ENCODE data around the gene FOXO1. TPM values are rescaled to one million over a fixed set of nuclear protein-coding genes. Genes with fewer than 3 reads are reported as not detected.

The FOXO1 gene
- total and polyA plus RNA-seq, 5 donors: 7.1 to 33.6 (median 21.4) TPM

DNA sequence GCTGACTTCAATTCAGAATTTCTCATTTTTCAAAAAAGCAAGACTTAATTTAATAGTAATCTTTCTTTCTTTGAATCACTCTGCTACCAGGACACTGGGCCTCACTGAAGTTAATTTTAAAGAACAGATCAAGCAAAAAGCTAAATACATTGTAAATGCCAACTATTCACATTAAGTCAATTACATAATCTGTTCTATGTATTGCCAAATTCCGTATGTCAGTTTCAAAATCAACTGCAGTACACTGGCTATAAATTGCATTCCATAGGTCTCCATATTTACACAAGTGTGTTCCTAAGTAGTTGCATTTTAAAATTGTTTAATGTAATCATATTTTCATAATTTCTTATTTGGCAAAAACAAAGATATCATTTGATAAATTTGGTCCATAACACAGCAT is 10.1 kb downstream of the FOXO1 start:
- no peak for DNase-seq
- no peak for ATAC-seq
- no peak overlapping the region for H3K27ac ChIP-seq (ENCODE audit: low read length)
- H3K27me3 ChIP-seq (ENCODE audit: control insufficient read depth, insufficient read depth): no peaks in the 10 kb centered on the region
- 56% methylated on average over 1 of the region's 1 CpG for WGBS
- H3K9me3 ChIP-seq (ENCODE audit: control insufficient read depth, low read length): no peaks in the 10 kb centered on the region
- intact Hi-C loops (cut with DNase I): no loop called here
- peaks cover 15% of the 10 kb centered on the region for H3K4me1 ChIP-seq (ENCODE audit: control insufficient read depth, insufficient read depth, low read length)
- H3K4me3 ChIP-seq (ENCODE audit: low read length): no peak overlapping the region

- DNase-seq (no peak), ATAC-seq (peak in 1 of 2 donors; percentile 29)
- no peak overlapping the region for H3K4me3 ChIP-seq (ENCODE audit: low read length)
- WGBS: 46% methylated on average over 3 of the region's 3 CpGs
- intact Hi-C loops (cut with DNase I): no loop called here
- H3K27me3 ChIP-seq (ENCODE audit: control insufficient read depth, insufficient read depth): no peaks in the 10 kb centered on the region
- H3K4me1 ChIP-seq (ENCODE audit: control insufficient read depth, insufficient read depth, low read length): peaks cover 17% of the 10 kb centered on the region
- H3K9me3 ChIP-seq (ENCODE audit: control insufficient read depth, low read length): no peaks in the 10 kb centered on the region
- H3K27ac ChIP-seq (ENCODE audit: low read length): no peak overlapping the region
Observed at GRCh38 chr13:40653527-40654318, 12.7 kb downstream of the FOXO1 start.

DNA sequence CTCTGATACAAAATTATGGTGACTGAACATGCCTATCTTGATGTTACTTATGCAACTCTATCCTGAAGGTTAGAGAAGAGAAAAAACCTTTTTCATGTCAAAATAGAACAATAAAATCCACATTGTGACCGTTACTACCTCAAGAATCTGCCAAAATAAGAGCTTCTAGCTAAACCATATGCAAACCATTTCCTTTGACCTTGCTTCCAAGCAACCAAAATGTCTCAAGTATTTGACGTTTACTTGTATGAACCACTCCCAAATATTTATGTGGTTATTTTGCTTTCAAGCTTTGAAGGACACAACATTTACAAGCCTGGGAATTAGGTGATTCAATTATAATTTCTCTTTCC is 13.9 kb downstream of the FOXO1 start:
- no peaks in the 10 kb centered on the region for H3K9me3 ChIP-seq (ENCODE audit: control insufficient read depth, low read length)
- H3K4me1 ChIP-seq (ENCODE audit: control insufficient read depth, insufficient read depth, low read length): peaks cover 18% of the 10 kb centered on the region
- no peak for ATAC-seq
- DNase-seq: no peak
- no peaks in the 10 kb centered on the region for H3K27me3 ChIP-seq (ENCODE audit: control insufficient read depth, insufficient read depth)
- WGBS: 62% methylated on average over 2 of the region's 2 CpGs
- no peak overlapping the region for H3K27ac ChIP-seq (ENCODE audit: low read length)
- intact Hi-C loops (cut with DNase I): no loop called here
- H3K4me3 ChIP-seq (ENCODE audit: low read length): no peak overlapping the region

DNA sequence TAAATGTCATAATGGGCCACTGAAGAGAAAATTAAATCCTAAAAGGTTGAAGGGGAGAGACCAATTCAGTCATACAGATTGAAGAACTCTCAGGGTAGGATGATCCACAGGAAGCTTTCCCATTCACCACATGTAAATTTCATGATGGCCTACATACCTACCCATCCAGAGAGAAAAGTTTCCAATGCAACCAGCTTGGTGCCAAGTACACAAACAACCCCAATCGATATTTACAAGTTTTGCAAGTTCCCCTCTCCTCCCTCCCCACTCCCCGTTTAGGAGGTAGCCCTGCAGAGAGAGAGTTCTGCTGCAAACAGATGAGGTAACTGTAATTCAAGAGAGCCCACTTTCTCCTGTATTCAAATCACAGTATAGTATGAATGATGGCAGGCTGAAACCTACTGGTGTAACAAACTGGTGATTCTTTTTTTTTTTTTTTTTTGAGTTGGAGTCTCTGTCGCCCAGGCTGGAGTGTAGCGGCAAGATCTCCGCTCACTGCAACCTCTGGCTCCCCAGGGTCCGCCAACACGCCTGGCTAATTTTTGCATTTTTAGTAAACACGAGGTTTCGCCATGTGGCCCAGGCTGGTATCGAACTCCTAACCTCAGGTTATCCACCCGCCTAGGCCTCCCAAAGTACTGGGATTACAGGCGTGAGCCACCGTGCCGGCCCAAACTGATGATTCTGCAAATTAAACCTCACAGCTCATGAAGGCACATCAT is 14.4 kb downstream of the FOXO1 start:
- intact Hi-C loops (cut with DNase I): no loop called here
- Histone ChIP-seq H3K4me3 (ENCODE audit: low read length) (no peak overlapping the region), H3K9me3 (ENCODE audit: control insufficient read depth, low read length) (no peaks in the 10 kb centered on the region), H3K4me1 (ENCODE audit: control insufficient read depth, insufficient read depth, low read length) (peaks cover 17% of the 10 kb centered on the region), H3K27ac (ENCODE audit: low read length) (no peak overlapping the region), H3K27me3 (ENCODE audit: control insufficient read depth, insufficient read depth) (no peaks in the 10 kb centered on the region)
- 89% methylated on average over 14 of the region's 14 CpGs for WGBS
- ATAC-seq (no peak), DNase-seq (no peak)

DNA sequence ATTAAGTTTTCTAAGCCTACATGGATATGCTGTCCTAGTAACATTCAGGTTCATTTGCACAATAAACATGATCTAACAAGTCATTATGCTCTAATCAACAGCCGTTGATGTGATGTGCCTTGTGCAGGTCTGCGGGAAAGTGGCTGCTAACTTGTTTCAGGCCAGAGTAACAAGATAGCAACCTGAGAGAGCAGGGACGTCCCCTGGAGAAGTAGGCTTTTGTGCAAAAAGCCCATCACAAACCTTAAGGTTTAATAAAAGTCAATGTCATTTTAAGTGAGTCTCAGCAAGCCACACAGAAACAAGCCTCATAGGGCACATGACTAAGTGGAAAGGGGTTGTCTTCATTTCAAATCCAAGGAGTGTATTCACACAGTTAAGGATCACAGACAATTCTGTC is 17.6 kb downstream of the FOXO1 start:
- H3K4me3 ChIP-seq (ENCODE audit: low read length): no peak overlapping the region
- peaks cover 23% of the 10 kb centered on the region for H3K4me1 ChIP-seq (ENCODE audit: control insufficient read depth, insufficient read depth, low read length)
- peak overlapping the region; percentile 7 for H3K27ac ChIP-seq (ENCODE audit: low read length)
- no peak for DNase-seq
- no peak for ATAC-seq
- H3K9me3 ChIP-seq (ENCODE audit: control insufficient read depth, low read length): no peaks in the 10 kb centered on the region
- intact Hi-C loops (cut with DNase I): loop anchor here in 1 of 4 donors (10.0 kb wide), 1 partner anchor 54 kb away; no protein-coding TSS in a partner anchor
- WGBS: 34% methylated on average over 3 of the region's 3 CpGs
- no peaks in the 10 kb centered on the region for H3K27me3 ChIP-seq (ENCODE audit: control insufficient read depth, insufficient read depth)

- ATAC-seq (peak in 1 of 2 donors; percentile 17), DNase-seq (no peak)
- 44% methylated on average over 2 of the region's 2 CpGs for WGBS
- Histone ChIP-seq H3K4me3 (ENCODE audit: low read length) (no peak overlapping the region), H3K4me1 (ENCODE audit: control insufficient read depth, insufficient read depth, low read length) (peaks cover 23% of the 10 kb centered on the region), H3K9me3 (ENCODE audit: control insufficient read depth, low read length) (no peaks in the 10 kb centered on the region), H3K27ac (ENCODE audit: low read length) (no peak overlapping the region), H3K27me3 (ENCODE audit: control insufficient read depth, insufficient read depth) (no peaks in the 10 kb centered on the region)
- intact Hi-C loops (cut with DNase I): loop anchor here in 1 of 4 donors (10.0 kb wide), 1 partner anchor 53 kb away; no protein-coding TSS in a partner anchor
Observed at GRCh38 chr13:40648040-40648439, 18.4 kb downstream of the FOXO1 start.

- no peak overlapping the region for H3K27ac ChIP-seq (ENCODE audit: low read length)
- peaks cover 24% of the 10 kb centered on the region for H3K4me1 ChIP-seq (ENCODE audit: control insufficient read depth, insufficient read depth, low read length)
- no peak for ATAC-seq
- no peaks in the 10 kb centered on the region for H3K9me3 ChIP-seq (ENCODE audit: control insufficient read depth, low read length)
- 46% methylated on average over 3 of the region's 3 CpGs for WGBS
- no peak overlapping the region for H3K4me3 ChIP-seq (ENCODE audit: low read length)
- intact Hi-C loops (cut with DNase I): loop anchor here in 1 of 4 donors (10.0 kb wide), 1 partner anchor 50 kb away; no protein-coding TSS in a partner anchor
- H3K27me3 ChIP-seq (ENCODE audit: control insufficient read depth, insufficient read depth): no peaks in the 10 kb centered on the region
- DNase-seq: no peak
Observed at GRCh38 chr13:40644838-40645604, 21.4 kb downstream of the FOXO1 start.

DNA sequence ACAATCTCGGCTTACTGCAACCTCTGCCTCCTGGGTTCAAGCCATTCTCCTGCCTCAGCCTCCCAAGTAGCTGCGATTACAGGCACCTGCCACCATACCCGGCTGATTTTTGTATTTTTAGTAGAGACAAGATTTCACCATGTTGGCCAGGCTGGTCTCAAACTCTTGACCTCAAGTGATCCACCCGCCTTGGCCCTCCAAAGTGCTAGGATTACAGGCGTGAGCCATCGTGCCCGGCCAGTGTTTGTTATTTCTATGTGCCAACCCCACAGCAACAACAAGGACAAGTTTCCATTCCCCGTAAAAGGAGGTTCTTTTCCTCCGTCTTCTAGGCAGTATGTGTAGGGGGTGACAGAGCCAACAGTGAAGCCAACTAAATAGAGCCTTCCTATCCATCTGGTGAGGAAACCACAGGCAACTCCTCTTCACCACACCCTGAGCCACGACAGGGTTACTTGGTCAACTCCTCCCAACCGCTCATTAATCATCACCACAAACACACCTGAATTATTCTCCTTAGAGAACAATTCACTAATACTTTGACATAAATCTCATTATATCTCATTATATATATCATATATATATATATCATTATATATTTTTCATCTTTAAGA is 25.5 kb downstream of the FOXO1 start:
- 86% methylated on average over 11 of the region's 11 CpGs for WGBS
- Histone ChIP-seq H3K4me3 (ENCODE audit: low read length) (no peak overlapping the region), H3K27ac (ENCODE audit: low read length) (no peak overlapping the region), H3K9me3 (ENCODE audit: control insufficient read depth, low read length) (no peaks in the 10 kb centered on the region), H3K4me1 (ENCODE audit: control insufficient read depth, insufficient read depth, low read length) (peaks cover 19% of the 10 kb centered on the region), H3K27me3 (ENCODE audit: control insufficient read depth, insufficient read depth) (no peaks in the 10 kb centered on the region)
- DNase-seq: no peak
- no peak for ATAC-seq
- intact Hi-C loops (cut with DNase I): loop anchor here in 1 of 4 donors (10.0 kb wide), 1 partner anchor 46 kb away; no protein-coding TSS in a partner anchor

DNA sequence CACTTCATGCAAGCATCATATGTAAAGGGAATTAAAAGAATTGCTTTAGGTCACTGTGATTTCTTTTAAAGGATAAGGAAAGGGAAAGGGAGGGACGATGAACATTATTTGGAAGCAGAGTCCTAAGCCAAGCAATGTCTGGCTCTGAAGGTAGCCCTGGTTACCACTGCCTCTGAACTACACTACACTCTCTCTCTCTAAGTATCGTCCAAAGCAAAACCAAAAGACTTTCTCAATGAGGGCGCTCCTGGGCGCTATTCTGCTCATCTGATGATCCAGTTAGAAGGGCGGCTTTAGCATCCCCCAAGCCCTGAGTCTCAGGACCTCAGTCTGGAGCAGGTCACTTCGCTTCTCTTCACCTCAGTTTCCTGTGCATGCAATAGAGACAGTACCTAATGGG is 26.2 kb downstream of the FOXO1 start:
- peak; percentile 28 to 49 for ATAC-seq

DNA sequence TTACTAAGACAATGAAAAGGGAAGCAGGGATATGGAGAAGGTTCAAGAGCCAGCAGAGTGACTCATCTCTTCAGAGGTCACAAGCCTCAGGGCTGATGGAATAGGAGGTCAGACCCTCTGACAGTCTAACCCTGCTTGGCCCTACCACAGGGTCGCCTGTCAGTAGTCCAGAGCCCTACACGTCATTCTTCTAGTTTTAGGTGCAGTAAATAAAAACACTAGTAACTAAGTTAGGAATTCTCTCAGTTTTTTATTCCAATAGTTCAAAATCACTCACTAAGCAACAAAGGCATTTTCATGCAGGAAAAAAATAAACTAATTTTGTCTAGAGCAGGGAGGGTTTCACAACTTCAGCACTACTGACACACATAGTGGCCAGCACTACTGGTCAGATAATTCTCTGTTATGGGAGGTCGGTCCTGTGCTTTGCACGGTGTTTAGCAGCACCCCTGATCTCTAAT is 27.2 kb downstream of the FOXO1 start:
- Histone ChIP-seq H3K27ac (ENCODE audit: low read length) (no peak overlapping the region), H3K4me1 (ENCODE audit: control insufficient read depth, insufficient read depth, low read length) (peaks cover 16% of the 10 kb centered on the region), H3K27me3 (ENCODE audit: control insufficient read depth, insufficient read depth) (no peaks in the 10 kb centered on the region), H3K4me3 (ENCODE audit: low read length) (no peak overlapping the region), H3K9me3 (ENCODE audit: control insufficient read depth, low read length) (no peaks in the 10 kb centered on the region)
- 34% methylated on average over 4 of the region's 4 CpGs for WGBS
- intact Hi-C loops (cut with DNase I): no loop called here
- ATAC-seq: peak; percentile 79 to 90
- no peak for DNase-seq

More for the DNA sequence above, 26.2 kb downstream of the FOXO1 start:
- WGBS: 64% methylated on average over 6 of the region's 6 CpGs
- Histone ChIP-seq H3K4me3 (ENCODE audit: low read length) (no peak overlapping the region), H3K9me3 (ENCODE audit: control insufficient read depth, low read length) (no peaks in the 10 kb centered on the region), H3K4me1 (ENCODE audit: control insufficient read depth, insufficient read depth, low read length) (peaks cover 18% of the 10 kb centered on the region), H3K27ac (ENCODE audit: low read length) (peak overlapping the region; percentile 6), H3K27me3 (ENCODE audit: control insufficient read depth, insufficient read depth) (no peaks in the 10 kb centered on the region)
- intact Hi-C loops (cut with DNase I): loop anchor here in 1 of 4 donors (10.0 kb wide), 1 partner anchor 45 kb away; no protein-coding TSS in a partner anchor
- no peak for DNase-seq

Measured in right cardiac atrium (tissue), 5 donors.